ENCODE measurements around the gene TMEM132C. TPM values are rescaled to one million over a fixed set of nuclear protein-coding genes. Genes with fewer than 3 reads are reported as not detected.

TMEM132C gene
- total RNA-seq, 1 donor from 2014 or later: not detected

DNA sequence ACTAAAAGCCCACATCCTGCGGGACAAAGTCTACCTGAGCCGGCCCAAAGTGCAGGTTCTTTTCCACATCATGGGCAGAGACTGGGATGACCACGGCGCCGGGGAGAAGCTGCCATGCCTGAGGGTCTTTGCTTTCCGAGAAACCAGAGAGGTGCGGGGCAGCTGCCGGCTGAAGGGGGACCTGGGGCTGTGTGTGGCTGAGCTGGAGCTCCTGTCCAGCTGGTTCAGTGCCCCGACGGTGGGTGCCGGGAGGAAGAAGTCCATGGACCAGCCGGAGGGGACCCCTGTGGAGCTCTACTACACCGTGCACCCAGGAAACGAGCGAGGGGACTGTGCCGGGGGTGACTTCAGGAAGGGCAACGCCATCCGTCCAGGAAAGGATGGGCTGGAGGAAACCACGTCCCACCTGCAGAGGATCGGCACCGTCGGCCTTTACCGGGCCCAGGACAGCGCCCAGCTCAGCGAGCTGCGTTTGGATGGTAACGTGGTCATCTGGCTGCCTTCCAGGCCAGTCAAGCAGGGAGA, 148.1 kb downstream of the TMEM132C start:
- no peak for DNase-seq (ENCODE audit: low read depth in 2 of 2)

DNA sequence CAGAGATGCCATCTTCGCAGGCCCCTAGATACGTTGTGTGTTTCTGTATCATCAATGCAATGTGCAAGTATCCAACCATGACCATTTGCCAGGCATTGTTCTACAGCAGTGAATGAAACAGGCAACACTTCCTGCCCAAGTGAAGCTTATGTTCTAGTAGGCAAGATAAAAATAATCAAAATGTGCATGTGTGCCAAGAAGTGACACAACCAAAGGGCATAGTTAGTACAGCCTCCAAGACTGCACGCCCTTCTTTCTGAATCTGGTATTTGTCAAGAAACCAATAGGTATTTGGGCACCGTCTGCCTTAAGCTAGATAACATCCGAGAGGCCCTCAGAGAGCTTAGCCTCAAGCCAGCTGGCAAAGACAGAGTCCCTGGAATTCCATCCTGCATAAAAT, 152.0 kb downstream of the TMEM132C start:
- no peak for DNase-seq (ENCODE audit: low read depth in 2 of 2)

DNA sequence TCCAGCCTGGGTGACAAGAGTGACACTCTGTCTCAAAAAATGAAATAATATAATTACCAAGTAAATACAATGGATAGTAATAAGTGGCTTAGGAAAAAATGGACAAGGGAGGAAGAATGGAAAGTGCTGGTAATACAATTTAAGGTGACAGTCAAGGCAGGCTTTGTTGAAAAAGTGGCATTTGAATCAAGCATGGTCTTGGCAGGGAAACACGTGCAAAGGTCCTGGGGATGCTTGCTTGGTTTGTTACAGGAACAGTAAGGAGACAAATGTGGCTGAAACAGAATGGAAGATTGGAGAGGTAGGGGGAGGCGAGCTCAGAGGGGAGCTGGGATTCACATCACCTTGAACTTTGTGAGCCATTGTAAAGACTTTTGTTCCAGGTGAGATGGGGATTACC, 153.2 kb downstream of the TMEM132C start:
- no peak for DNase-seq (ENCODE audit: low read depth in 2 of 2)

DNA sequence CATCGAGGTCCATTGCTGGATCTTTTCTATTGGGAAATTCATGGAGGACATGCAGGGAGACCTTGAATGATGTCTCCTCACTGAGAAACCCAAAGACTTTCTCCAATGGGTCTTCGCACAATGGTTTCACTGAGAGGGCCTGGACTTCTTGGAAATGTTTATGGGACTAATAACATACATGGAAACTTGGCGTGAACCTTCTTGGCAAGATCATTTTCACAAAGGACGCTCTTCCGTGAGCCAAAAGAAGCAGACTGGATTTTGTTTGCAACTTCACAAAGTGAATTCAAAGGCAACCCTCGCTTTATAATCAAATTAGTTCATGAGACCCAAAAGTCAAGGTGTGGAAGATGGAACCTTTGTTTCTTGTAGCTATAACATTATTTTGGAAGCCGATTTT, 154.4 kb downstream of the TMEM132C start:
- no peak for DNase-seq (ENCODE audit: low read depth in 2 of 2)

DNA sequence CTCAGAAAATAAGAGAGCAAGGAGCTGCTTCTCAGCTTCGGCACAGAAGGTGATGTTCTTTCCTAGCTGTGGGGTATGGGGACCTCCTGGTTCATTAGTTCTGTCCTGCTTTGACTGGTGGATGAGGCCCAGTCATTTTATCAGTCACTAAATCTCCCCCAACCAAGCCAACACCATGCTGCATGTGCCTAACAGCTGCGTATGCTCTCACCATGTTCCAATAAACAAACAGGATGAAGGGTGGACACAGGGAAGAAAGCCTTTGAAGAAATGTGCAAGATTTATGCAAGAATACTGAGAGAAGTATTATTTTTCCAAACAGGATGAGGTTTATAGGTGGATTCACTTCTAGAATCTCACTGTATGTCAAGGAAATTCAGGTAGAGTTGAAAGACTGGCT, 156.2 kb downstream of the TMEM132C start:
- DNase-seq (ENCODE audit: low read depth in 2 of 2): no peak

DNA sequence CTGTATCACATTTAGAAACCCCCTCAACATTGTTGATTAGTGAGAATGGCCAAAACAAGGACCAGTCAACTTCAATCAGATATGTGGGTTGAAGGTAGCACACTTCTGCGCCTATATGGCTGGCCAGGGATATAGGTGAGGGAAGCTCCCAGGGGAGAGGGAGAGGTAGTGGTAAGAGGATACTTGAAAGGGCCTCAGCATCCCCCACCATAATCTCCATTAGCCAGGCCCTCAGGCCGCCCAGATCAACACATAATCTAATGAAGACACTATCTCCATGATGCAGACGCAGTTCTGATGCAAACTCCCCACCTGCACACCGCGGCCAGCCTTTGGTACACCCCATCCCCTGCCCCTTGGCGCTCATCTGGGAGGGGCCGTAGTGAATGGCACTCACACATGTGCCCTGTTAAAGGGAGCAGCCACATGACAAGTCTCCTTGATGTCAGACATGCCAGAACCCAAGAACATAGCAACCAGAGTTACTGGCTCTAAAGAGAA, 158.0 kb downstream of the TMEM132C start:
- DNase-seq (ENCODE audit: low read depth in 2 of 2): no peak

DNA sequence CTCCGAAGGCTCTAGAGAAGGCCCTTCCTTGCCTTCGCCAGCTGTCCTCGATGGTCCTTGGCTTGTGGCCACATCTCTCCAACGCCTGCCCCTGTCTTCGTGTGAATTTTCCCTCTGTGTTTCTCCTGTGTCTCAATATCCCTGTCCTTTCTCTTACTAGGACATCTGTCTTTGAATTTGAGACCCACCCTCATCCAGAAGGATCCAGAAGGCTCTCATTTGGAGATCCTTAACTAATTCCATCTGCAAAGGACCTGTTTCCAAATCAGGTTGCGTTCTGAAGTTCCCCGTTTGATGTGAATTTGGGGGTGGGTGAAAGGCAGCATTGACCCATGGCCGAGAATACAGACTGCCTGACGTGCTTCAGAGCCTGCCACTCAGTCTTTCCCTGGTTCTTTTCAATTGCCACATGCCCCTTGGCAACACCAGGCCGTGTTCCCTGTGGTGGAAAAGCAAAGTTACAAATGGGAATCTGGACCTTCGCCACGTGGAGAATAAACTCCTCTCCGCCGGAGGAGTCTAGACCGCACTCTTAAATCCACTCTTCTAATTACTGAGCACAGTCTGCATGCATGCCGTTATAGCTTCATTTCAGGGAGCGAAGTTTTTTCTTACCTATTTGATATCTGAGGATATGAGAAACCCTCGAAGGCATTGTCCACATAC, 158.8 kb downstream of the TMEM132C start:
- no peak for DNase-seq (ENCODE audit: low read depth in 2 of 2)

DNA sequence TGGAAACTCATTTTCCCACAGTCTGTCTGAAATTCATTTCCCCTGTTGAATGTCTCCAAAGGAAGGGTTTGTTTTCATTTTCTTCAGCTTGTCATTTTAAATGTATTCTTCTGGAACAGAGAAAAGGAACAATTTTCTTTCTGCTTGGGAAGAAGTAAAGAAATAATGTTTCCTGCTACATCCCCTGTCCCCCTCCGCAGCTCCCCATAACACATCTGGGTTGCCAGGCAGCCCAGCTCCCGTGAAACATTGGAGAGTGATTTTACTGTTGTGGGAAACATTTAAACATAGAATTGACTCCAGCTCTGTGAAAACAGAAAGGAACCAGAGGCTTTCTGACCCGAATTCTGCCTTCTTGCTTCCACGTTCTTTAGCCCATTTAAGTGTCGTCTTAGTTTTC, 159.5 kb downstream of the TMEM132C start:
- DNase-seq (ENCODE audit: low read depth in 2 of 2): no peak

DNA sequence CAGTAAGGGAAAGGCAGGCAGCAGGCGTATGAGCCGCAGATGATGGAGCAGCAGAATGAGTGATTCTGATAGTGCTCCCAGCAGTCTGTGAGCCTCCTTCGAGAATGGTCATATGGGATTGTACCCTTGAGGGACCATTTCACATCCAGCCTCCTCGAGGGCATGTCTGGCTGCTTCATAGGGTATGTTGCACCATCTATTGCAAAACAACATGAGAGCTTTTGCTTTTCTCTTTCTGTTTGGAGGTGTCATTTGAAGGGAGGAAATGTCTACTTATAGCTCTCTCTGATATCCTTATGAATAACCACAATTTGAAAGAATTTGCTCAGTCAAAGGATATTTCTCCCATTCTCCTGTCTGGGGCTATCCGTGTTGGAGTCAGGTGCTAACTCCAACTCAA, 172.8 kb downstream of the TMEM132C start:
- no peak for DNase-seq (ENCODE audit: low read depth in 2 of 2)

DNA sequence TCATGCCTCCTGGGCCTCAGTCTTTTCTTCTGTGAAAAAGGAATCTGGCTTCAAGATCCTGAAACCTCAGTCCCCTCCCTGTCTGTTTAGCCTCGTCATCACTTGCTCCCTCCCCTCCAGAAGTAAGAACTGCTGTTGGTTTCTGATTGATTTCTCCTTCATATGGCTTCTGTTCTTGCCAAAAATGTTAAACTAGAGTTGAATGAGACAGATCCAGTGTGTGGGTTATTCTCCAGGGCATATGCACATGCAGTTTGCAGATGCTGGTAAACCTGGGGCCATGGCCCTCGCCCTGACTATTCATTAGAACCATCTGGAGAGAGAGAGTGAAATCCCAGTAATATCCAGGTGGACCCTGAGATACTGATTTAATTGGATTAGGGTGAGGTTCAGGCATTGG, 175.1 kb downstream of the TMEM132C start:
- no peak for DNase-seq (ENCODE audit: low read depth in 2 of 2)

DNA sequence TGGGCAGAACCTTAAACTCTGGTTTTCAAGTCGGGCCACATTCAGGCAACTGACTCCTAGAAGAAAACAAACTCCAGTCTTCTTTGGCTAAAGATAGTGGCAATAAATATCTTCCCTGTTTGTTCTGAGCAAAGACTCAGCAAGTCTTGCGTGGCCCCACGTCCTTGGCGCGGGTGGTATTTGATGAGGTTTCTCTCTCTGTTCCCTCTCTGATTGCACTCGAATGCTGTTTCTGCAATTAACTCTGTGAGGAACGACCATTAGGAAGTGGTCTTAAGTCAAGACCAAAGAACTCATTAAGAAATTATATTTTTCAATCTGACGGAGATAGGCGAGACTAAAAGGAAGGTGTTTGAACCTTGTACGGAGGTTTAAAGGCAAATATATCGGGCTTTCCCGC, 177.6 kb downstream of the TMEM132C start:
- no peak for DNase-seq (ENCODE audit: low read depth in 2 of 2)

DNA sequence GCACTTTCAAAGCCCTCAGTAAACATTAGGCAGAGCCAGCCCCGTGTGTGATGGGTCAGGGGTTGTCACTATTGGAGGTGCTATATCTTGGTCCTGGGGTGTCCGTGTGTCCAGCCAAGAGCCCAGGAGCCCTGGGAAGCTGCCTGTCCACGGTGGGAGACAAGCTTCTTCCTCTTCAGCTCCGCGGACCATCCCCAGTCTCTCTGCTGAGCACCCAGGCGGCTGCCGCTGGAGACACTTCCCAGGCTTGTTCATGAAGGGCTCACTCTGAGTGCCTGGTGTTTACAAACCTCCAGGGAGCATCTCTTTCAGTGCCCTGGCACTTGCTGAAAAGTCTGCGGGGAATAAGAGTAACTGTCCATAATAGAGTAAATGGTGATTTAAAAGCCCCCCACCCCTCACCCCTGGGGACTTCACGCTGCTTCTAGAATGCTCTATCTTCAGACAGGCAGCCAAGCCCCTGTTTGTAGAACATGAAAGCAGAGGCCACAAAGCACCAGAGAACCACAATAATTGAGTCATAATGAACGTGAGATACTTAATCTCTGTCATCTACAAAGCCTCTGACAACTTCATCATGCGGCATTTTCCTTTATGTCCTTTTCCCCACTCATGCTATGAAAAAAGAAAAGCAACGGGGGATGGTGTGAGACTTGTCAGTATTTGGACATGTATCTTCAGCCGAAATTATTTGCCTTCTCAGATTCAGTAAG, 178.6 kb downstream of the TMEM132C start:
- no peak for DNase-seq (ENCODE audit: low read depth in 2 of 2)

DNA sequence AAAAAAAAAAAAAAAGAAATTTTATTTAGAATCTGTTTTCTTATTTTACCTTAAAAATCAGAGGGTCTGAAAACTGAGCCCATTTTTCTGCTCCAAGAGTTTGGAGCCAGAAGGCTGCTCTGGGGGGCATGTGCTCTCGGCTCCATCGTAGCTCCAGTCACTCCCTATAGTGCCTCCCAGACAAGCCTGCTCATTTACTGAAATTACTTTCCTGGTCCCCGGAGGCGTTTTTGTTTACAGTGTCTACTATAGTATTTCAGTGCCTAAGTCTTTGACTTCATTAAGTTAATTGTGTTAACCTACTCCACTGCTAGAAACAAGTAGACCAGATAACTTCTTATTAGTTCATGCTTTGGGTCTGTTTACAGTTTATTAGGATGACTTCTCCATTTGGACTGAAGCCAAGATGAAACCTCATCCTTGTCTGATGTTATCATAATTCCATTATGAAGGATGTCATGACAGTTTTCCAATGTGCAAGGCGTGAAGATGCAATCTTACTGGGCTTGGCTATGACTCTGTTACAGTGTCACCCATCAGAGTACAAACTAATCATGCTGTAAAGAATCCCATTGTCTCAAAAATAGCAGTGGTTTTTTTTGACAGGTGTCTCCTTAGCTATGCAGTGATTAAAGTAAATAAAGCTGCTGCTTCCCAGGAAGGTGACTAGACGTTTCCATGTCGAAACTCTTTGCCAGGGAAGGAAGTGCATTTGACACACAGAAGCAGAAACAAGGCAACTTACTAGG, 182.3 kb downstream of the TMEM132C start:
- DNase-seq (ENCODE audit: low read depth in 2 of 2): no peak

DNA sequence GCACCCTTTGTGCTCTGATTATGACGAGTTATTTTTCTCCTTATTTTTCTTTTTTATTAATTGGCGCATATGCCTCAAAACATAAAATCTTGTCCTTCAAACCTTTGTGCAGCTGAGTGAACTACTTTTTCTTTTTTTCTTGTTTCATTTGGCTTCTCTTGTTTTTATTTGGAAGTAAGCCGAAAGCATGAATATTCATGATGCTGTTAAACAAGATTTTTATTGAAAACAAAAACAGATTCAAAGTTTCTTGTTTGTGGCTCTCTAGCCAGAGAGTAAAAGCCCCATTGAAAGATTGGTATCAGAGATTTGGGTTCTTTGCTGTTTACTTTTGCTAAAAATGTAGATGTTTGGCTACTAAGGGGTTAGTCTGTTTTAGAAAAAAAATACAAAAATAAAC, 183.8 kb downstream of the TMEM132C start:
- no peak for DNase-seq (ENCODE audit: low read depth in 2 of 2)

DNA sequence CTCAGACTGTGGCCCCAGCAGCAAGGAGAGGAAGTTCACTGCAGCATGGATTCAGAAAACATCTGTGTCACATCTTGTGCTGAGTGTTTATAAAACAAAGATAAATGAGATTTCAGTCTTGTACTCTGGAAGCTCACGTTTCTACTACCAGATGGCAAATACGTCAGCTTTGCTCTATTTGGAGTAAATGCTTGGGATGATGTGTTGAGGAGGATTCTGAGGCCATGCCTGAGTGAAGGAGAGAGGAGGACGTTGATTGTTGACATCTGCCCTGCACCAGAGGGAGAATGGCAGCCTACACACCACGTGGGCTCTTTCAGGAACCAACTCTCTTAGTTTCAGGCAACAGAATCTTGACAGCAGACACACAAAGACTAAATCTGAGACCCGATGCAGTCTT, 188.9 kb downstream of the TMEM132C start:
- no peak for DNase-seq (ENCODE audit: low read depth in 2 of 2)

DNA sequence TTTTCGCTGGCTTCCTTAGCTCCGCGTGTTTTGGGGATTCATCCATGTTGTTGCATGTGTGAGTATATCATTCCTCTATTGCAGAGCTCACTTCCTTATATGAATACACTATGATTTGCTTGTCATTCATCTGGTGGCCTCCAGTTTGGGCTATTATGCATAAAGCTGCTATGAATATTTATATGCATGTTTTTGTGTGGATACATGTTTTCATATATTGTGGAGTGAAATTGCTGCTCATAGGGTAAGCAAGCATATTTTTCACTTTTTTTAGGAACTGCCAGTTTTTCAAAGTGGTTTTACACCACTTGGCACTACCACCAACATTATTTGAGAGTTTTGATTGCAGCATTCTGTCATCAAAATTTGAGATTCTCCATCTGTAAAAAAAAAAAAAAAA, 190.0 kb downstream of the TMEM132C start:
- DNase-seq (ENCODE audit: low read depth in 2 of 2): no peak

DNA sequence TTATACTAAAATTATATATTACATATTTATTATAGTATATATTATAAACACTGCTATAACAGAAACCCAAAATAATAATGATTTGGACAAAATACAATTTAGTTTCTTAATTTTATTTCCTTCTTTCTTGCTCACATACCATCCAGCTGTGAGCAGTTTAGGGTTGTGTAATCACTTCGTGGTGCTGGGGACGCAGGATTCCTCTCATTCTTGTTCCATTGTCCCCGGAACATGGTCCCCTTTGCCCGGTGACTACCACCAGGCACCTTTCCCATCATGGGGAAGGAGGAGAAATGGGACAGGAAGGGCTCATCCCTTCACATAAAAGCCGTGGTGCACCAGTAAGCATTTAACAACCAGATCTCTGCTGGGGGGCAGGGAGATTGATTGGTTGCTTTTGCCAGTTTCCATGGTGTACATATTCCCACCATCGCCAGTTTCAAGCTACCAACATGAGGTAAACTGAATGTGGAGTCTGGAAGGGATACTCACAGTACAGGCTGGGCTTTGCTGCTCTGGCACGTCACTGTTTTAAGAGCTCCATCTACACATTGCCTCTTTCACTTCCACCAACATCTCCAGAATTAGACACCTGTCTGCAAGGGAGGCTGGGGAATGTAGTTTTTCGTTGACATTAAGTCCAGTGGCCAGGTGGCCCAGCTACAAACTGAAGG, 191.5 kb downstream of the TMEM132C start:
- no peak for DNase-seq (ENCODE audit: low read depth in 2 of 2)

DNA sequence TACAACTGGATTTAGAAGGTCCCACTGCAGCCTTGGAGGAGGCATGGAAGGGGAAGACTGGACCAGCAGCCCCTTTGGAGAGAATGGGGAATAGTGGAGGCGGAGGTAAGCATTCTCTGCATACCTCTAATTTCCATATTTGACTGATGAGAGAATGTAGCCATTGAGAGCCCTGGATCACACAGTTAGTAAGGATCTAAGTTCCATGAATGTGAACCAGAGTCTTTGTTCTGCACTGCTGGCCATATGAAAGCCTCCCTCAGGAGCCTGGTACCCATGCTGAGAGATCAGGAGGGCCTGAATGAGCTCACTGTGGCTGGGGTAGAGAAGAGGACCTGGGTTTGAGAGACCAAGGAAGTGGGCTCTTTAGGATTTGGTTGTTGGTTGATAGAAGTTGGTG, 192.1 kb downstream of the TMEM132C start:
- no peak for DNase-seq (ENCODE audit: low read depth in 2 of 2)

DNA sequence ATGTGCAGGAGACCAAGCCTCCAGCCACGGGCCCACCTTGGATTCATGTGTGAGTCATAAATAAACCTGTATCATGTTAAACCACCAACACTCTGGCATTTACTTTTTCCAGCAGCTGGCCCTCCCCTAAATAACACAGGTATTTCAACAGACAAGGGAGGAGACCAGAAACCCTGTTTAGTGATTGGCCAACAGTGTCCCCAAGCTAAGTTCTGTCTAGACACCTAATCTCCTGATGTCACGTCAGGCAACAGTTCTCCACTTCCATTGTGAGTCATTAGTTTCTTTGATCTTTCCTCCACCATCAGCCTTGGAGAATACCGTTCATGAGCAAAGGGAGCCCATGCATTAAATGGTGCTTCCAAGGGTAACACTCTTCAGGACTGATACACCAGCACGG, 196.9 kb downstream of the TMEM132C start:
- no peak for DNase-seq (ENCODE audit: low read depth in 2 of 2)

DNA sequence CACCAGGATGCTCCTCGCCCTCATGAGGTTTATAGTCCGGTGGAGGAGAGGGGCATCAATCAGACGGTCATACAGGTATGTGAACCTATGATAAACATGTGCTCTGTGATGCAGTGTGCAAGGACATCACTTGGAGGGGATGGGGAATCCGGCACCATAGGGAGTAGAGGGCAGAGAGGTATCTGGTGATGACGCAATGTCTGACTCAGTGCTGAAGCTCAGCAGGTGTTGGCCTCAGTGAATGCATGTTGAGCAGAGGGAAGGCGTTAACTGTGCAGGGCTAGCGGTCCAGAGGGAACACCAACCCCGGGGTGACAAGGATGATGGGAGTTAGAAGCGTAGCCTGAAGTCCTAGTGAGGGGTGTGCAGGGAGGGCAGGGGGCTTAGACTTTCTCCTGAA, 200.9 kb downstream of the TMEM132C start:
- no peak for DNase-seq (ENCODE audit: low read depth in 2 of 2)

DNA sequence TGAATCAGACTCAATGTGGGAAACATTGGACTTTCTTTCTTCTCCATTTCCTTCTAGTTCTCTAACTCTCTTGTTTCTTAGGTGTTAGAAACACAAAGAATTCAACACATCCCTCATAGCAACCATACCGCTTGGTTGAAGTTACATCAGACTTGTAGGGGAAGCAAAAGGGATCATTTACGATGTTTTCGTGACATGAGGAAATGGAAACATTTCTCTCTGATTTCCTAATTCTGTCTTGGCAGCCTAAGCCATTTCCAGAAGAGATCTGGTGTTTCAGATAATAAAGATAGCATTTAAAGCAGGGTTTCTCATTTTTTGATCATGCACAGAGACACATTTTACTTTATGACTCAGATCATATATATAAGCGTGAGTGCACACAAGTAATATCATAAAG, 202.0 kb downstream of the TMEM132C start:
- DNase-seq (ENCODE audit: low read depth in 2 of 2): no peak

DNA sequence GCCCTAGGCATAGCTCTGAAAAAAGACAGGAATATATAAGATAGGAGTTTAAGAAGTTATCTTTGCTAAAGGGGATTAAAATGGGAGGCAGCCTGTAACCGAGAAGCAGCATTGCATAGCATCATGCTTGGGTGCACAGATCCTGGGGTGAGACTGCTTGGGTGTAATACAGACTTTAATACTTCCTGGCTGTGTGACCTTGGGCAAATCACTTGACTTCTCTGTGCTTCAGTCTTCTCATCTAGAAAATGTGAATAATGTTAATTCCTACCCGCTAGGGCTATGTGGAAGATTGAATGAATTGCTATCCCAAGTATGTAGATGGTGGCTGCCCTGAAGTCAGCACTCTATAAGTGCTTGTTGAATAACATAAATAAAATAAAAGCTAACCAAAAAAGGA, 204.5 kb downstream of the TMEM132C start:
- no peak for DNase-seq (ENCODE audit: low read depth in 2 of 2)

Measured in lung microvascular endothelial cell (primary cell).